Stimulated activated CD4-positive, alpha-beta T cell treated with anti-CD3 and anti-CD28 coated beads, Interleukin-2, amount 100 ng/mL, for 24 hours (primary cell): ENCODE measurements around the gene ROBO4.
A peak's percentile ranks its signal among the peaks of the same experiment; 100 is the strongest.

ENCODE experiments used
- DNase-seq, 2 donors: peaks; one replicate each; pipeline ENCODE4 v3.0.0-alpha.2; 2020

Gene ROBO4

GRCh38 chr11:124872280-124872679, 25.4 kb downstream of the ROBO4 start:
- no peak for DNase-seq

- no peak for DNase-seq
These were observed 27.2 kb downstream of the ROBO4 start for GRCh38 chr11:124870430-124870829.

GRCh38 chr11:124869856-124870387, 27.7 kb downstream of the ROBO4 start:
- no peak for DNase-seq

- DNase-seq, result no peak
These were observed 28.3 kb downstream of the ROBO4 start for GRCh38 chr11:124869331-124869730.

- no peak for DNase-seq
These were observed 29.1 kb downstream of the ROBO4 start for GRCh38 chr11:124868331-124869274.

- DNase-seq, result no peak
These were observed 30.0 kb downstream of the ROBO4 start for GRCh38 chr11:124867700-124868099.

GRCh38 chr11:124865902-124866851, 31.5 kb downstream of the ROBO4 start:
- DNase-seq, result peak; percentile 57 to 73

GRCh38 chr11:124865181-124865901, 32.3 kb downstream of the ROBO4 start, which contains the start of gene ROBO3:
TSS of gene ROBO3 (plus strand) at chr11:124865432. CDS start at chr11:124865578, 146 bp downstream.
- DNase-seq, result no peak

- DNase-seq, result no peak
These were observed 32.8 kb downstream of the ROBO4 start for GRCh38 chr11:124864892-124865180.

GRCh38 chr11:124864176-124864891, 33.3 kb downstream of the ROBO4 start:
- no peak for DNase-seq

- DNase-seq, result no peak
These were observed 33.9 kb downstream of the ROBO4 start for GRCh38 chr11:124863826-124864165.

GRCh38 chr11:124863137-124863825, 34.4 kb downstream of the ROBO4 start:
- no peak for DNase-seq

- DNase-seq, result no peak
These were observed 36.0 kb downstream of the ROBO4 start for GRCh38 chr11:124861670-124862069.

GRCh38 chr11:124859171-124859570, 38.5 kb downstream of the ROBO4 start:
- no peak for DNase-seq

- DNase-seq, result no peak
These were observed 51.5 kb downstream of the ROBO4 start for GRCh38 chr11:124846070-124846673.

GRCh38 chr11:124844664-124845079, 53.0 kb downstream of the ROBO4 start:
- DNase-seq, result no peak

GRCh38 chr11:124843616-124843910, 54.1 kb downstream of the ROBO4 start:
- DNase-seq, result no peak

- DNase-seq, result no peak
These were observed 55.4 kb downstream of the ROBO4 start for GRCh38 chr11:124842305-124842704.

- DNase-seq, result no peak
These were observed 55.8 kb downstream of the ROBO4 start for GRCh38 chr11:124841840-124842239.

GRCh38 chr11:124841201-124841600, 56.5 kb downstream of the ROBO4 start:
- DNase-seq, result no peak

GRCh38 chr11:124840666-124841065, 57.0 kb downstream of the ROBO4 start:
- no peak for DNase-seq
